ENCODE measurements around the gene CALN1. TPM values are rescaled to one million over a fixed set of nuclear protein-coding genes. Genes with fewer than 3 reads are reported as not detected.

CALN1 gene
- total RNA-seq, 4 donors from 2014 or later = under 0.01 to 0.06 TPM; not detected in 2

DNA sequence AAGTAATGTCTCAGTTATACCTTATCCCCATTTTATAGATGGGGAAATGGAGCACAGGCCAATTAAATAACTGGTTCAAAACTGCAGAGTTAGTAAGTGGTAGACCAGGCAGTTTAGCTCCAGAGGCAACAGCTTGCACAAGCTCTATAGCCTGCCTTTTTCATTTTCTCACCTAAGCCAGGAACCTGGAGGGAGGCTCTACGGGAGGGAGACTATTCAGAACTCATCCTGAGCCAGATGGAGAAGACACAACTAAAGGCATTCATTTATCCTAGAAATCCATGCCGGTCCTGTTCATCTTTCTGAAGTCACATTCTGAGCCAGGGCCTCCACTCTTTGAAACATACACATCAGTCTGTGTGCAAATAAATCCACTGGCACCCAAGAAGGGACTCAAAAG is 103.2 kb downstream of the CALN1 start:
- intact Hi-C loops (cut with DNase I) = no loop called here

DNA sequence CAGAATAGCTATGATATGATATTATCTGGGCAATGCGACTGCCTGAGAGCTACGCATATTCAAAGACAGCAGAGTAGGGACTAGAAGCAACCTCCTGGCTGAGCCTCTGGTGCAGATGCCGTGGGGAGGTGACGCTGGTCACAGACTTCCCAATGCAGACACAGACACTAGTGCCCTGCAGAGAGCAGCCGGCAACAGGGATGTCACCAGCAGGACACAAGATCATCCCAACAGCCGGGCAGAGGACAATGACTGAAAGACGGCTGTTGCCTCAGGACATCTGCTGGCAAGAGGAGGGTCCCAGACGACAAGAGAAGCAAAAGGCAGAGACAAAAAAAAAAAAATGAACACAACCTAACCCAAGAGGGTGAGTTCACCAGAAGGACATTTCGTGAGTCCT is 104.6 kb downstream of the CALN1 start:
- no peak for TF ChIP-seq POLR2AphosphoS5 (IDR thresholded peaks at IDR 0.05)
- no peak for TF ChIP-seq POLR2A (IDR thresholded peaks at IDR 0.05; ENCODE audit: low read depth)
- TF ChIP-seq CTCF (IDR thresholded peaks at IDR 0.05) = no peak
- TF ChIP-seq EP300 (IDR thresholded peaks at IDR 0.05) = no peak
- DNase-seq (ENCODE audit: extremely low spot score) = no peak
- no peaks in the 10 kb centered on the region for H3K27me3 ChIP-seq
- no peaks in the 10 kb centered on the region for H3K36me3 ChIP-seq
- intact Hi-C loops (cut with DNase I) = no loop called here
- WGBS = 83% methylated on average over 9 of the region's 9 CpGs
- no peaks in the 10 kb centered on the region for H3K4me1 ChIP-seq
- no peak overlapping the region for H3K27ac ChIP-seq (replicated peaks in 1 of 4)
- H3K4me3 ChIP-seq = no peak overlapping the region
- no peaks in the 10 kb centered on the region for H3K9me3 ChIP-seq

More for the DNA sequence above, 103.2 kb downstream of the CALN1 start:
- Histone ChIP-seq H3K4me3 (no peak overlapping the region), H3K4me1 (no peaks in the 10 kb centered on the region), H3K36me3 (no peaks in the 10 kb centered on the region), H3K27ac (replicated peaks in 1 of 4) (no peak overlapping the region), H3K9me3 (no peaks in the 10 kb centered on the region), H3K27me3 (no peaks in the 10 kb centered on the region)
- 89% methylated on average over 2 of the region's 2 CpGs for WGBS
- no peak for DNase-seq (ENCODE audit: extremely low spot score)
- TF ChIP-seq EP300 (IDR thresholded peaks at IDR 0.05) = no peak
- no peak for TF ChIP-seq CTCF (IDR thresholded peaks at IDR 0.05)
- TF ChIP-seq POLR2A (IDR thresholded peaks at IDR 0.05; ENCODE audit: low read depth) = no peak
- no peak for TF ChIP-seq POLR2AphosphoS5 (IDR thresholded peaks at IDR 0.05)

DNA sequence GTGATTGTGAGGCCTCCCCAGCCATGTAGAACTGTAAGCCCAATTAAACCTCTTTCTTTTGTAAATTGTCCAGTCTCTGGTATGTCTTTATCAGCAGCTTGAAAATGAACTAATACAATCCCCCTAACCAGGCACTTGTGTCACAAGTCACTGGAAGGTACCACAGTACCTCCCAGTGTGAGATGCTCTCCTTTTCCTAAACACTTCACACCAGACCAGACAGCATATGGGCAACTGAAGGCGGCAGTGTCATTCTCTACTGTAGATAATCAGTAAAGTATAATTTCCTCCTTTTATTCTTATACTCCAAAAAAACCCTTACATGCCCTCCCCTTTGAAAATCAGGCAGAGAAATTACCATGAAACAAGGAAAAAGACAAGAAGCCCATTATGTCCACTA is 113.2 kb downstream of the CALN1 start:
- H3K36me3 ChIP-seq = no peaks in the 10 kb centered on the region
- no peak overlapping the region for H3K4me3 ChIP-seq
- H3K9me3 ChIP-seq = no peaks in the 10 kb centered on the region
- H3K4me1 ChIP-seq = no peaks in the 10 kb centered on the region
- no peak overlapping the region for H3K27ac ChIP-seq (replicated peaks in 1 of 4)
- WGBS = 83% methylated on average over 1 of the region's 1 CpG
- TF ChIP-seq POLR2A (IDR thresholded peaks at IDR 0.05; ENCODE audit: low read depth) = no peak
- TF ChIP-seq CTCF (IDR thresholded peaks at IDR 0.05) = no peak
- no peak for TF ChIP-seq POLR2AphosphoS5 (IDR thresholded peaks at IDR 0.05)
- TF ChIP-seq EP300 (IDR thresholded peaks at IDR 0.05) = no peak
- H3K27me3 ChIP-seq = no peaks in the 10 kb centered on the region
- intact Hi-C loops (cut with DNase I) = no loop called here
- DNase-seq (ENCODE audit: extremely low spot score) = no peak

- Histone ChIP-seq H3K9me3 (no peaks in the 10 kb centered on the region), H3K27me3 (no peaks in the 10 kb centered on the region), H3K4me3 (no peak overlapping the region), H3K27ac (replicated peaks in 1 of 4) (no peak overlapping the region), H3K36me3 (no peaks in the 10 kb centered on the region), H3K4me1 (no peaks in the 10 kb centered on the region)
- WGBS = 89% methylated on average over 5 of the region's 5 CpGs
- no peak for DNase-seq (ENCODE audit: extremely low spot score)
- intact Hi-C loops (cut with DNase I) = no loop called here
- no peak for TF ChIP-seq POLR2AphosphoS5 (IDR thresholded peaks at IDR 0.05)
- no peak for TF ChIP-seq EP300 (IDR thresholded peaks at IDR 0.05)
- TF ChIP-seq CTCF (IDR thresholded peaks at IDR 0.05) = no peak
- TF ChIP-seq POLR2A (IDR thresholded peaks at IDR 0.05; ENCODE audit: low read depth) = no peak
Measured at GRCh38 chr7:72298091-72298490, 114.0 kb downstream of the CALN1 start.

GRCh38 chr7:72297636-72298035 is 114.5 kb downstream of the CALN1 start:
- TF ChIP-seq POLR2A (IDR thresholded peaks at IDR 0.05; ENCODE audit: low read depth) = no peak
- TF ChIP-seq EP300 (IDR thresholded peaks at IDR 0.05) = no peak
- TF ChIP-seq CTCF (IDR thresholded peaks at IDR 0.05) = no peak
- no peak for TF ChIP-seq POLR2AphosphoS5 (IDR thresholded peaks at IDR 0.05)
- no peak for DNase-seq (ENCODE audit: extremely low spot score)
- H3K36me3 ChIP-seq = no peaks in the 10 kb centered on the region
- H3K27me3 ChIP-seq = no peaks in the 10 kb centered on the region
- no peak overlapping the region for H3K27ac ChIP-seq (replicated peaks in 1 of 4)
- WGBS = 59% methylated on average over 3 of the region's 3 CpGs
- H3K4me1 ChIP-seq = no peaks in the 10 kb centered on the region
- intact Hi-C loops (cut with DNase I) = no loop called here
- H3K9me3 ChIP-seq = no peaks in the 10 kb centered on the region
- no peak overlapping the region for H3K4me3 ChIP-seq
